Measurements from ENCODE around the gene MAGI2. TPM values are rescaled to one million over a fixed set of nuclear protein-coding genes. Genes with fewer than 3 reads are reported as not detected.

MAGI2 gene
- total RNA-seq, 4 donors from 2014 or later: 0.23 to 5.5 (median 0.45) TPM

DNA sequence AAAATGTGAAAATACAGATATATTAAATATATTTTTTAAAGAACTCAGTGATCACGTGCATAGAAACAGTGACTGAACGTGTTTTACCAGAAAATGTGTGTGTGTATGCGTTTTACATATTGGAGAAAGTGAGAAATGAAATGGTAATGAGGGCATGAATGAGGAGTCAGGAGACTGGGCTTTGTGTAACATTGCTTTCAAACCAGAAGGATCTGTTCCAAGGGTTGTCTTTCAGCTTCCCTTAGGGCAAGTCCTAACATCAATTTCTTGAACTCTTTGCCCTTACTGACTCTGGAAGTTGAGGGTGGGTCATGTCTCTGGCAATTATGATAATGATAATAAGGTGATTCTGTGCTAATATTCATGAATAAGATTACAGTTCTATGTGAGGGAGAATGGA is 1097.6 kb downstream of the MAGI2 start:
- 39 to 65% methylated on average over 3 of the region's 3 CpGs for WGBS, 2 donors
- Histone ChIP-seq H3K9me3 (no peaks in the 10 kb centered on the region), H3K27me3 (no peaks in the 10 kb centered on the region), H3K27ac (no peak overlapping the region), H3K4me3 (no peak overlapping the region), H3K4me1 (no peaks in the 10 kb centered on the region), H3K36me3 (no peaks in the 10 kb centered on the region)
- no peak for DNase-seq
- intact Hi-C loops (cut with DNase I): no loop called here
- TF ChIP-seq CTCF (IDR thresholded peaks at IDR 0.05) (no peak), POLR2A (IDR thresholded peaks at IDR 0.05) (no peak)

- H3K27me3 ChIP-seq: no peaks in the 10 kb centered on the region
- DNase-seq: no peak
- 48 to 67% methylated on average over 3 of the region's 3 CpGs for WGBS, 2 donors
Measured at GRCh38 chr7:78350926-78351325, 1102.5 kb downstream of the MAGI2 start.

DNA sequence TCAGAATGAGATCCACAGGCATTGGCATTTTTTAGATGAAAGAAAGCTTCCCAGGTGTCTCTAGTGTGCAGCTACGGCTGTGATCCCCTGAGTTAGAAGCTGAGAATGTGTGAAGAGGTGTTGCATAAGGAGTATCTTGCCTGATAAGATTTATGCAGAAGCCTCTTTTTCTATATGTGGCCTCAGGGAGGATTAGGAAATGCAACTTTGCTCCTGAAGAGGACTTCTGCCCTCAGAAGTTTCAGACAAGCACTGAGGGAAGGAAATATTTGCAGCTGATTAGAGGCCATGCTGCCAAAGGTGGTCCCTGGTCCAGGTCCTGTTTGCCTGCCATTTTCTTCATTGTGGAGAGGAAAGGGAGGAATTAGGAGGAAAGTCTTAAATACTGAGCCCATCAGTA is 1103.1 kb downstream of the MAGI2 start:
- no peaks in the 10 kb centered on the region for H3K36me3 ChIP-seq
- no peaks in the 10 kb centered on the region for H3K27me3 ChIP-seq
- H3K4me1 ChIP-seq: no peaks in the 10 kb centered on the region
- intact Hi-C loops (cut with DNase I): no loop called here
- WGBS, 2 donors: 60 to 69% methylated on average over 1 of the region's 1 CpG
- no peak for DNase-seq
- H3K27ac ChIP-seq: no peak overlapping the region
- no peak overlapping the region for H3K4me3 ChIP-seq
- no peaks in the 10 kb centered on the region for H3K9me3 ChIP-seq
- TF ChIP-seq POLR2A (IDR thresholded peaks at IDR 0.05) (no peak), CTCF (IDR thresholded peaks at IDR 0.05) (no peak)

More at GRCh38 chr7:78350926-78351325, 1102.5 kb downstream of the MAGI2 start:
- H3K27ac ChIP-seq: no peak overlapping the region
- H3K9me3 ChIP-seq: no peaks in the 10 kb centered on the region
- no peaks in the 10 kb centered on the region for H3K36me3 ChIP-seq
- intact Hi-C loops (cut with DNase I): no loop called here
- no peak overlapping the region for H3K4me3 ChIP-seq
- H3K4me1 ChIP-seq: no peaks in the 10 kb centered on the region
- TF ChIP-seq CTCF (IDR thresholded peaks at IDR 0.05): no peak
- TF ChIP-seq POLR2A (IDR thresholded peaks at IDR 0.05): no peak

- TF ChIP-seq POLR2A (IDR thresholded peaks at IDR 0.05) (no peak), CTCF (IDR thresholded peaks at IDR 0.05) (no peak)
- H3K9me3 ChIP-seq: no peaks in the 10 kb centered on the region
- WGBS, 2 donors: 78 to 85% methylated on average over 4 of the region's 4 CpGs
- intact Hi-C loops (cut with DNase I): no loop called here
- no peaks in the 10 kb centered on the region for H3K4me1 ChIP-seq
- H3K4me3 ChIP-seq: no peak overlapping the region
- DNase-seq: no peak
- H3K27ac ChIP-seq: no peak overlapping the region
- H3K36me3 ChIP-seq: no peaks in the 10 kb centered on the region
- no peaks in the 10 kb centered on the region for H3K27me3 ChIP-seq
Measured at GRCh38 chr7:78346827-78347226, 1106.6 kb downstream of the MAGI2 start.

- WGBS, 2 donors: 63 to 68% methylated on average over 3 of the region's 3 CpGs
- no peak for TF ChIP-seq CTCF (IDR thresholded peaks at IDR 0.05)
- no peak for TF ChIP-seq POLR2A (IDR thresholded peaks at IDR 0.05)
Measured at GRCh38 chr7:78345979-78346378, 1107.5 kb downstream of the MAGI2 start.

More at GRCh38 chr7:78345979-78346378, 1107.5 kb downstream of the MAGI2 start:
- Histone ChIP-seq H3K4me1 (no peaks in the 10 kb centered on the region), H3K27ac (no peak overlapping the region), H3K9me3 (no peaks in the 10 kb centered on the region), H3K27me3 (no peaks in the 10 kb centered on the region), H3K4me3 (no peak overlapping the region), H3K36me3 (no peaks in the 10 kb centered on the region)
- intact Hi-C loops (cut with DNase I): no loop called here
- no peak for DNase-seq

All from esophagus squamous epithelium (tissue), 5 donors.